Endothelial cell of umbilical vein (primary cell): ENCODE measurements around the gene PHF23. TPM values are rescaled to one million over a fixed set of nuclear protein-coding genes. Genes with fewer than 3 reads are reported as not detected.

Experiments
- BruUV-seq: library from RNA; stranded (reverse); fragments of 400-500 nt; replicated peaks from 2 replicates; lab custom pipeline; 2021; lab: Mats Ljungman, UMichigan
- CTCF ChIA-PET: fragments of 300-600, 350-600 bp; sonication (Branson Sonifier 250); formaldehyde crosslinking; loops from one replicate; lab custom pipeline; 2021; ENCODE audit warnings: antibody characterized with exemption, inconsistent platforms; lab: Charles Lee
- POLR2A ChIA-PET: fragments of 300-600, 350-600 bp; sonication (Branson Sonifier 250); formaldehyde crosslinking; loops from one replicate; lab custom pipeline; 2021; ENCODE audit warnings: antibody characterized with exemption, inconsistent platforms; lab: Charles Lee
- DNase-seq: peaks from one replicate; pipeline ENCODE4 v3.0.0-alpha.2; 2011; ENCODE audit warnings: low read depth, low spot score
- FAIRE-seq: peaks from 2 replicates; lab custom pipeline; 2011; peaks lifted over from hg19 to GRCh38; lab: Jason Lieb, UNC
- H2AFZ ChIP-seq: 2 replicates; pipeline ENCODE4 v1.6.0; 2012; ENCODE audit warnings: low read depth, low read length, control low read depth, inconsistent platforms
- H3K27ac ChIP-seq: 2 replicates; pipeline ENCODE4 v1.5.1; 2011; ENCODE audit warnings: low read depth, mild to moderate bottlenecking, control low read depth, low read length, moderate library complexity; ENCODE audit not compliant: insufficient read depth
- H3K27me3 ChIP-seq, 2 experiments: 2 replicates each; pipeline versions ENCODE4 v1.6.0 to v1.6.1; 2011; ENCODE audit warnings: low read length in 2 of 2, mixed read lengths in 1 of 2; ENCODE audit not compliant: control insufficient read depth in 2 of 2, insufficient read depth in 2 of 2
- H3K36me3 ChIP-seq, 2 experiments: 2 replicates in 1 of 2; 3 replicates in 1 of 2; pipeline ENCODE4 v1.5.1; 2011; ENCODE audit warnings: low read length in 2 of 2, mild to moderate bottlenecking in 1 of 2, moderate library complexity in 1 of 2; ENCODE audit not compliant: control insufficient read depth in 2 of 2, insufficient read depth in 2 of 2; ENCODE audit errors: extremely low read depth in 1 of 2
- H3K4me1 ChIP-seq: 3 replicates; pipeline ENCODE4 v1.5.1; 2011; ENCODE audit warnings: mild to moderate bottlenecking, low read length; ENCODE audit not compliant: control insufficient read depth, insufficient read depth; ENCODE audit errors: extremely low read depth
- H3K4me2 ChIP-seq: 2 replicates; pipeline ENCODE4 v1.6.1; 2011; ENCODE audit warnings: low read length, control low read depth, mixed read lengths; ENCODE audit not compliant: insufficient read depth
- H3K4me3 ChIP-seq, 3 experiments: fragments of 200-600 bp in 1 of 3; sonication (generic), shearing (Covaris generic) in 1 of 3; replicated peaks in 1 of 3; 2 replicates each; pipeline ENCODE4 v1.5.1; 2011 to 2016; ENCODE audit warnings: control low read depth in 3 of 3, low read length in 3 of 3, mild to moderate bottlenecking in 2 of 3, inconsistent platforms in 1 of 3, low read depth in 1 of 3, moderate library complexity in 1 of 3; ENCODE audit not compliant: insufficient read depth in 1 of 3
- H3K79me2 ChIP-seq: 2 replicates; pipeline ENCODE4 v1.6.0; 2012; ENCODE audit warnings: low read length, inconsistent platforms; ENCODE audit not compliant: control insufficient read depth, insufficient read depth
- H3K9ac ChIP-seq: replicated peaks from 2 replicates; pipeline ENCODE3; 2011; ENCODE audit warnings: low read length, control low read depth; ENCODE audit not compliant: insufficient read depth; ENCODE audit errors: extremely low read depth
- H3K9me1 ChIP-seq: replicated peaks from 3 replicates; pipeline ENCODE4 v1.6.0; 2011; ENCODE audit warnings: mild to moderate bottlenecking, low read length; ENCODE audit not compliant: control insufficient read depth, insufficient read depth; ENCODE audit errors: extremely low read depth
- H3K9me3 ChIP-seq: replicated peaks from 2 replicates; pipeline ENCODE4 v1.5.1; 2012; ENCODE audit warnings: low read length, inconsistent platforms; ENCODE audit not compliant: control insufficient read depth, insufficient read depth
- H4K20me1 ChIP-seq: replicated peaks from 2 replicates; pipeline ENCODE3; 2011; ENCODE audit warnings: mild to moderate bottlenecking, low read length; ENCODE audit not compliant: control insufficient read depth, insufficient read depth; ENCODE audit errors: extremely low read depth
- CTCF ChIP-seq, 2 donors: IDR thresholded peaks; 1 replicate in 1 of 2; 2 replicates in 1 of 2; pipeline ENCODE4 v1.5.1; 2011; ENCODE audit warnings: low read length in 2 of 2, mild to moderate bottlenecking in 2 of 2, moderate library complexity in 2 of 2, control low read depth in 1 of 2, inconsistent platforms in 1 of 2, low read depth in 1 of 2; ENCODE audit not compliant: insufficient read depth in 1 of 2; ENCODE audit errors: extremely low read depth in 1 of 2
- EZH2 ChIP-seq: IDR thresholded peaks from 2 replicates; pipeline ENCODE4 v1.6.1; 2012; ENCODE audit warnings: borderline replicate concordance, low read depth, mild to moderate bottlenecking, moderate library complexity, low read length, inconsistent platforms; ENCODE audit not compliant: severe bottlenecking
- FOS ChIP-seq: IDR thresholded peaks from 2 replicates; pipeline ENCODE4 v1.6.1; 2011; ENCODE audit warnings: mild to moderate bottlenecking, low read length, moderate library complexity, borderline replicate concordance; ENCODE audit not compliant: insufficient read depth
- GATA2 ChIP-seq: IDR thresholded peaks from 2 replicates; pipeline ENCODE4 v1.7.0; 2011; ENCODE audit warnings: low read depth, mild to moderate bottlenecking, moderate library complexity, mixed read lengths, low read length; ENCODE audit not compliant: insufficient read length, insufficient read depth
- JUN ChIP-seq: IDR thresholded peaks from 2 replicates; pipeline ENCODE4 v1.6.1; 2011; ENCODE audit warnings: borderline replicate concordance, low read depth; ENCODE audit not compliant: insufficient read length, insufficient read depth
- MAX ChIP-seq: IDR thresholded peaks from 2 replicates; pipeline ENCODE4 v1.6.1; 2011; ENCODE audit not compliant: insufficient read depth, insufficient read length
- MYC ChIP-seq: IDR thresholded peaks from one replicate; pipeline ENCODE4 v1.6.1; 2011; ENCODE audit warnings: mild to moderate bottlenecking, low read depth, low read length
- POLR2A ChIP-seq: IDR thresholded peaks from 2 replicates; pipeline ENCODE4 v1.6.1; 2012; ENCODE audit warnings: low read depth, mild to moderate bottlenecking, control low read depth, low read length
- POLR2AphosphoS5 ChIP-seq: IDR thresholded peaks from 2 replicates; pipeline ENCODE4 v1.6.1; 2012; ENCODE audit warnings: low read depth, mild to moderate bottlenecking, control low read depth, low read length, moderate library complexity; ENCODE audit not compliant: insufficient read depth
- dilution Hi-C: fragments of 300-500 bp; cut with MboI; formaldehyde crosslinking; loops from one replicate; pipeline ENCODE4 v1.15.0; 2019; ENCODE audit warnings: low sequenced_read_pairs; ENCODE audit not compliant: extremely low pct_ligation_motif_present
- intact Hi-C: fragments of 100-400 bp; cut with micrococcal nuclease; formaldehyde crosslinking; loops from one replicate; pipeline ENCODE4 v1.10.0; 2022
- polyA plus RNA-seq, 4 experiments: library from polyadenylated mRNA; depleted of rRNA in 3 of 4; stranded (reverse) in 3 of 4; unstranded in 1 of 4; fragments of >200 nt; gene quantifications; 2 replicates each; pipeline versions ENCODE4 v1.2.1 to v1.2.3, GENCODE V29; 2011 to 2012; ENCODE audit warnings: missing spikeins in 1 of 4
- total RNA-seq: library from RNA; stranded (reverse); gene quantifications from 2 replicates; pipeline ENCODE4 v1.2.3, GENCODE V29; 2021

Gene PHF23
- total and polyA plus RNA-seq, 2 donors (not counting 3 experiments of a cell fraction or from before 2014, with no cell fraction given): 35.6 to 54.7 TPM

GRCh38 chr17:7282752-7283321 is 43.6 kb upstream of the PHF23 start:
- BruUV-seq: no TSS peak
- no peak overlapping the region for H3K27ac ChIP-seq
- no peaks in the 10 kb centered on the region for H3K9me3 ChIP-seq
- FAIRE-seq (peak; percentile 12), DNase-seq (no peak)
- H3K4me1 ChIP-seq: peaks cover 9% of the 10 kb centered on the region
- intact Hi-C loops (no loop called here), dilution Hi-C loops (no loop called here)
- H3K9ac ChIP-seq: no peak overlapping the region
- no peak overlapping the region for H3K4me3 ChIP-seq
- H3K4me2 ChIP-seq: no peak overlapping the region
- TF ChIP-seq MAX: no peak
- TF ChIP-seq EZH2: no peak
- no peak for TF ChIP-seq MYC
- TF ChIP-seq GATA2: no peak
- no peak for TF ChIP-seq POLR2AphosphoS5
- no peak for TF ChIP-seq FOS
- no peak for TF ChIP-seq CTCF (IDR thresholded peaks at IDR 0.05; ENCODE audit: extremely low read depth in 1 of 2, insufficient read depth in 1 of 2, low read depth in 1 of 2, low read length in 2 of 2)
- TF ChIP-seq POLR2A: no peak
- TF ChIP-seq JUN: no peak
- ChIA-PET CTCF (interaction anchor here (1.2 to 10.2 kb wide), 2 partner anchors 14 to 106 kb away, joined by 3 to 170 read pairs; no protein-coding TSS in a partner anchor), POLR2A (no interaction called here)
- no peaks in the 10 kb centered on the region for H3K79me2 ChIP-seq
- no peaks in the 10 kb centered on the region for H4K20me1 ChIP-seq
- no peak overlapping the region for H2AFZ ChIP-seq
- no peaks in the 10 kb centered on the region for H3K36me3 ChIP-seq
- no peaks in the 10 kb centered on the region for H3K9me1 ChIP-seq
- peaks cover 5 to 13% of the 10 kb centered on the region in 2 experiments for H3K27me3 ChIP-seq
